Fibroblast of pulmonary artery (primary cell): ENCODE data around the gene MBTPS1.

ENCODE experiments used
- DNase-seq: peaks from one replicate; pipeline ENCODE4 v3.0.0-alpha.2; 2010; ENCODE audit warnings: low read depth
- H3K4me3 ChIP-seq: replicated peaks from 2 replicates; pipeline ENCODE4 v1.5.1; 2011; ENCODE audit warnings: low read depth, mild to moderate bottlenecking, control low read depth, low read length, moderate library complexity
- TF ChIP-seq, protein P1 (sequence below): IDR thresholded peaks from 2 replicates; pipeline ENCODE4 v1.5.1; 2011; ENCODE audit warnings: mild to moderate bottlenecking, control low read depth, low read length, inconsistent platforms; ENCODE audit errors: missing control alignments

MBTPS1 gene

DNA sequence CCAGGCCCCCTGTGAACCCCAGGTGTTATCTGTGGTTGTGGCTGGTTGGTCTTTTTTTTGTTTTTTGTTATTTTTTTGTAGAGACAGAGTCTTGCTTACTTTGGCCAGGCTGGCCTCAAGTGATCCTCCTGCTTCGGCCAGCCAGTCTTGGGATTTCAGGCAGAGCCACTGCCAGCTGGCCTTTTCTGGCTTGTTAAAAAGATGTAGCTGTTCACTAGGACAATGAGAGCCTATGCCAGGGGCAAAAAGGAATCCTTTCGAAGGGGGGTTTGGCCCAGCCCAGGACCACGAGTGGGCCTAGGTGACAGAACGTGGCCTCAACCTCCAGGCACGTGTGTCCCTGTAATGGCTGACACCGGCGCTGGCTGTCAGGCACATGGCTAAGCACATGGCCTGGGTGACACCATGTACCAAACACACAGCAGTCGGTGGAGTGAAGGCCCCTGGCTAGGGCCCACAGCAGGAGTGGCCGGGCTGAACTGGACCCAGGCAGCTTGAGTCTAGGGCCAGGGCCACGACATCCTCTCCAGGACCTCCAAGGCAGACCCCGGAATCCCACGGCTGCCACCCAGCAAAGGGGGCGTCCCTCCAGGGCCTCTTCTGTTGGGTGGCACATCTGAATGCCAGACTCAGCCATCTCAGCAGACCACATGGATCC lies 67.2 kb downstream of the MBTPS1 start:
- no peak for DNase-seq
- no peak overlapping the region for H3K4me3 ChIP-seq
- TF ChIP-seq, protein P1, sequence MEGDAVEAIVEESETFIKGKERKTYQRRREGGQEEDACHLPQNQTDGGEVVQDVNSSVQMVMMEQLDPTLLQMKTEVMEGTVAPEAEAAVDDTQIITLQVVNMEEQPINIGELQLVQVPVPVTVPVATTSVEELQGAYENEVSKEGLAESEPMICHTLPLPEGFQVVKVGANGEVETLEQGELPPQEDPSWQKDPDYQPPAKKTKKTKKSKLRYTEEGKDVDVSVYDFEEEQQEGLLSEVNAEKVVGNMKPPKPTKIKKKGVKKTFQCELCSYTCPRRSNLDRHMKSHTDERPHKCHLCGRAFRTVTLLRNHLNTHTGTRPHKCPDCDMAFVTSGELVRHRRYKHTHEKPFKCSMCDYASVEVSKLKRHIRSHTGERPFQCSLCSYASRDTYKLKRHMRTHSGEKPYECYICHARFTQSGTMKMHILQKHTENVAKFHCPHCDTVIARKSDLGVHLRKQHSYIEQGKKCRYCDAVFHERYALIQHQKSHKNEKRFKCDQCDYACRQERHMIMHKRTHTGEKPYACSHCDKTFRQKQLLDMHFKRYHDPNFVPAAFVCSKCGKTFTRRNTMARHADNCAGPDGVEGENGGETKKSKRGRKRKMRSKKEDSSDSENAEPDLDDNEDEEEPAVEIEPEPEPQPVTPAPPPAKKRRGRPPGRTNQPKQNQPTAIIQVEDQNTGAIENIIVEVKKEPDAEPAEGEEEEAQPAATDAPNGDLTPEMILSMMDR = no peak

DNA sequence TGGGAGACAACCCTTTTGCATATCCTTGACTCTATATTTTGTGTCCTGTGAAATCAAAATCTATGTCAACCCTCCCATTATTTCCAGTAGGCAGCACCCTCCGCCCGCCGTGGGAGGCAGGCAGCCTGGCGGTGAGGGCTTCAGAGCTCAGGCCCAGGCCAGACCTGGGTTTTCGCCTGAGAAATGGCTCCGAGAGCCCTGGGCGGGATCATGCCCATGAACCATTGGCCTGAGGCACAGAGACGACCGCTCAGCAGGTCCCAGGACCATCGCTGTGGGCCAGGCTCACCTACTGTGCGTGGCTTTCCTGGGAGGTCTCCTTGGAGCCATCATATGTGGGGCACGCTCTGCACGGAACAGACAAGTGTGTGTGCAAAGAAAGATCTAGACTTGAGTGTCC lies 67.9 kb downstream of the MBTPS1 start:
- no peak for DNase-seq
- TF ChIP-seq, protein P1 = no peak
- H3K4me3 ChIP-seq = no peak overlapping the region

DNA sequence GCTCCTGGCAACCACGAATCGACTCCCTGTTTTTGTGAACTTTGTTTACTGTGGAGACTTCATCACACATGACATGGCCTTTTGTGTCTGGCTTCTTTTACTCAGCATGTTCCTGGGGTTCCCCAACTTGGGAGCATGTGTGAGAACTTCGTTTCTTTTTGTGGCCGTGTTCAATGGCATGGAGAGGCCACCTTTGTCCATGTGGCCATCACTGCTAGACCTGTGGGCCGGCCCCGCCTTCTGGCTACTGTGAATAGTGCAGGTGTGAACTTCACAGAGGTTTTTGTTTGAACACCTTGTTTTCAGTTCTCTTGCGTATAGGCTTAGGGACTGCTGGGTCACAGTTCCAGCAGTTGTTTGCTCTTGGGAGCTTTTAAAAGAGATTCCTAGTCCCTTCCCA lies 68.5 kb downstream of the MBTPS1 start:
- TF ChIP-seq, protein P1 = no peak
- no peak for DNase-seq
- no peak overlapping the region for H3K4me3 ChIP-seq

DNA sequence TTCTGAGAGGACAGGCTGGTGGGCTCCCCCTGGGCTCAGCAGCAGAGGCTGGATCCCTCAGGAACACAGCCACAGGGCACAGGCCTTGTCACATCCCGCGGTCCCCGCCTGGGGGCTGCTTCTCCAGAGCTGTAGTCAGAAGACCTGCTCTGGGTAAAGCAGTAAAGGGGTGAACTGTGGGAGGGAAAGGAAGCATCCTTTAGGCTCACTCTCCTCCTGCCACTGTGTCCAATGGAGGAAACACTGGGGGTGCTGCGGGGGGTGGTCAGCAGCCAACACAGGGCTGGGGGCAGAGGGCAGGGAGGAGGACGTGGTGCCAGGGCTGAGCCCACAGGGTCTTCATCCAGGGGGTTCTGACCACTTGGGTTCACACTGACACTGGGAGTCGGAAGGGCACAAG lies 69.1 kb downstream of the MBTPS1 start:
- H3K4me3 ChIP-seq = no peak overlapping the region
- TF ChIP-seq, protein P1 = no peak
- DNase-seq = no peak

DNA sequence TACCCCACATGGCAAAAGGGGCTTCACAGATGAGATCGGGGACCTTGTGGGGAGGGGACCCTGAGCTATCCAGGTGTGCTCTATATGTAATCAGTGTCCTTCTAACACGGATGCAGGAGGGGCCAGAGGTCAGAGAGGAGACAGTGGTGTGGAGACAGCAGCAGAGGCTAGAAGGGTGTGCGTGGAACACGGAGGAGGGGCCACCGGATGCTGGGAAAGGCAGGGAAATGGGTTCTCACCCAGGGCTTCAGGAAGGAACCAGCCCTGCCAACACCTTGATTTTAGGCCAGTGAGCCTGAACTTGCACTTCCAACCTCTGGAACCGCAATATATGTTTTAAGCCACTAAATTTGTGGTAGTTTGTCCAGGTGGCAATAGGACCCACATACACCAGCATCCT lies 69.5 kb downstream of the MBTPS1 start:
- H3K4me3 ChIP-seq = no peak overlapping the region
- TF ChIP-seq, protein P1 = no peak
- DNase-seq = no peak

DNA sequence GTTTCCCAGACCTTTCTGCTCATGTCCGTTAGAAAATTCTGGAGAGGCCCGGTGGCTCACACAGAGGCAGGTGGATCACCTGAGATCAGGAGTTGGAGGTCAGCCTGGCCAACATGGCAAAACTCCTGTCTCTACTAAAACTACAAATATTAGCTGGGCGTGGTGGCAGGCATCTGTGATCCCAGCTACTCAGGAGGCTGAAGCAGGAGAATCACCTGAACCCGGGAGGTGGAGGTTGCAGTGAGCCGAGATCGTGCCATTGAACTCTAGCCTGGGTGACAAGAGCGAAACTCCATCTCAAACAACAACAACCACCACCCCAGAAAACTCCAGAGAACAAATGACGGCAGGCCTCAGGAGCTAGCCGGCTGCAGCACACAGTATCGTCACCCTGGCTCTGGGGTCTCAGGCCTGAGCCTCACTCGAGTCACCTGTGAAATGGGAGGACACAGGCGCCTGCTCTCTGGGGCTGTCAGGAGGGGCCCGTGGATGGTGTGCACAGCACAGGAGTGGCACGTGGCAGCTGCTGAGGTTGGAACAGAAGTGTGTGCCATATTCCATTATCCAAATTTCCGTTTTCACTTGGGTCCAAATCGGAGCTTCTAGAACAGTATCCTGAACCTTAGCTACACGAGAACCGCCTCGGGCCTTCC lies 70.8 kb downstream of the MBTPS1 start:
- TF ChIP-seq, protein P1 = no peak
- no peak overlapping the region for H3K4me3 ChIP-seq
- no peak for DNase-seq
